Measurements from ENCODE around the gene KL. TPM values are rescaled to one million over a fixed set of nuclear protein-coding genes. Genes with fewer than 3 reads are reported as not detected.

The KL gene
- total and polyA plus RNA-seq, 8 donors = 0.38 to 4.0 (median 1.4) TPM

GRCh38 chr13:33025220-33025744, 9.1 kb downstream of the KL start:
- intact Hi-C loops (cut with DNase I; ENCODE audit: low total_unique reads) = no loop called here
- H3K4me3 ChIP-seq = no peak overlapping the region
- no peaks in the 10 kb centered on the region for H3K36me3 ChIP-seq
- no peaks in the 10 kb centered on the region for H3K4me1 ChIP-seq
- 69 to 85% (median 73%) methylated on average over 4 of the region's 4 CpGs for WGBS, 5 donors
- TF ChIP-seq EP300 (IDR thresholded peaks at IDR 0.05) (no peak), POLR2AphosphoS5 (IDR thresholded peaks at IDR 0.05) (no peak), POLR2A (IDR thresholded peaks at IDR 0.05) (no peak), CTCF (IDR thresholded peaks at IDR 0.05) (no peak)
- no peak overlapping the region for H3K27ac ChIP-seq
- no peaks in the 10 kb centered on the region for H3K9me3 ChIP-seq
- no peaks in the 10 kb centered on the region for H3K27me3 ChIP-seq
- no peak for DNase-seq

- Histone ChIP-seq H3K27me3 (no peaks in the 10 kb centered on the region), H3K27ac (no peak overlapping the region), H3K4me1 (no peaks in the 10 kb centered on the region), H3K4me3 (no peak overlapping the region), H3K36me3 (no peaks in the 10 kb centered on the region), H3K9me3 (no peaks in the 10 kb centered on the region)
- no peak for DNase-seq
- TF ChIP-seq POLR2A (IDR thresholded peaks at IDR 0.05) (no peak), EP300 (IDR thresholded peaks at IDR 0.05) (no peak), CTCF (IDR thresholded peaks at IDR 0.05) (no peak), POLR2AphosphoS5 (IDR thresholded peaks at IDR 0.05) (no peak)
- WGBS, 5 donors = 93 to 97% (median 94%) methylated on average over 8 to 9 of the region's 9 CpGs
- intact Hi-C loops (cut with DNase I; ENCODE audit: low total_unique reads) = no loop called here
Observed at GRCh38 chr13:33026489-33027152, 10.4 kb downstream of the KL start.

- no peaks in the 10 kb centered on the region for H3K36me3 ChIP-seq
- WGBS, 5 donors = 60 to 72% (median 70%) methylated on average over 2 of the region's 2 CpGs
- intact Hi-C loops (cut with DNase I; ENCODE audit: low total_unique reads) = no loop called here
- H3K4me1 ChIP-seq = peaks cover 0 to 7% (median 0%) of the 10 kb centered on the region in 4 donors
- no peak overlapping the region for H3K27ac ChIP-seq
- TF ChIP-seq EP300 (IDR thresholded peaks at IDR 0.05) = no peak
- TF ChIP-seq CTCF (IDR thresholded peaks at IDR 0.05) = no peak
- no peak for TF ChIP-seq POLR2A (IDR thresholded peaks at IDR 0.05)
- TF ChIP-seq POLR2AphosphoS5 (IDR thresholded peaks at IDR 0.05) = no peak
- DNase-seq = no peak
- no peaks in the 10 kb centered on the region for H3K9me3 ChIP-seq
- H3K4me3 ChIP-seq = no peak overlapping the region
- no peaks in the 10 kb centered on the region for H3K27me3 ChIP-seq
Observed at GRCh38 chr13:33028620-33029019, 12.4 kb downstream of the KL start.

GRCh38 chr13:33031277-33031676, 15.1 kb downstream of the KL start:
- Histone ChIP-seq H3K9me3 (no peaks in the 10 kb centered on the region), H3K27me3 (no peaks in the 10 kb centered on the region), H3K4me1 (peaks cover 0 to 12% (median 1%) of the 10 kb centered on the region in 4 donors), H3K36me3 (no peaks in the 10 kb centered on the region), H3K27ac (no peak overlapping the region), H3K4me3 (no peak overlapping the region)
- 90 to 95% (median 91%) methylated on average over 4 of the region's 4 CpGs for WGBS, 5 donors
- DNase-seq = no peak
- intact Hi-C loops (cut with DNase I; ENCODE audit: low total_unique reads) = no loop called here
- TF ChIP-seq POLR2A (IDR thresholded peaks at IDR 0.05) (no peak), EP300 (IDR thresholded peaks at IDR 0.05) (no peak), CTCF (IDR thresholded peaks at IDR 0.05) (no peak), POLR2AphosphoS5 (IDR thresholded peaks at IDR 0.05) (no peak)
